Measurements from ENCODE around the gene MAGI1.

MAGI1 gene

GRCh38 chr3:65974509-65974908 is 64.2 kb downstream of the MAGI1 start:
- DNase-seq (ENCODE audit: low spot score) = no peak

- DNase-seq (ENCODE audit: low spot score) = no peak
Observed at GRCh38 chr3:65972765-65973164, 66.0 kb downstream of the MAGI1 start.

DNA sequence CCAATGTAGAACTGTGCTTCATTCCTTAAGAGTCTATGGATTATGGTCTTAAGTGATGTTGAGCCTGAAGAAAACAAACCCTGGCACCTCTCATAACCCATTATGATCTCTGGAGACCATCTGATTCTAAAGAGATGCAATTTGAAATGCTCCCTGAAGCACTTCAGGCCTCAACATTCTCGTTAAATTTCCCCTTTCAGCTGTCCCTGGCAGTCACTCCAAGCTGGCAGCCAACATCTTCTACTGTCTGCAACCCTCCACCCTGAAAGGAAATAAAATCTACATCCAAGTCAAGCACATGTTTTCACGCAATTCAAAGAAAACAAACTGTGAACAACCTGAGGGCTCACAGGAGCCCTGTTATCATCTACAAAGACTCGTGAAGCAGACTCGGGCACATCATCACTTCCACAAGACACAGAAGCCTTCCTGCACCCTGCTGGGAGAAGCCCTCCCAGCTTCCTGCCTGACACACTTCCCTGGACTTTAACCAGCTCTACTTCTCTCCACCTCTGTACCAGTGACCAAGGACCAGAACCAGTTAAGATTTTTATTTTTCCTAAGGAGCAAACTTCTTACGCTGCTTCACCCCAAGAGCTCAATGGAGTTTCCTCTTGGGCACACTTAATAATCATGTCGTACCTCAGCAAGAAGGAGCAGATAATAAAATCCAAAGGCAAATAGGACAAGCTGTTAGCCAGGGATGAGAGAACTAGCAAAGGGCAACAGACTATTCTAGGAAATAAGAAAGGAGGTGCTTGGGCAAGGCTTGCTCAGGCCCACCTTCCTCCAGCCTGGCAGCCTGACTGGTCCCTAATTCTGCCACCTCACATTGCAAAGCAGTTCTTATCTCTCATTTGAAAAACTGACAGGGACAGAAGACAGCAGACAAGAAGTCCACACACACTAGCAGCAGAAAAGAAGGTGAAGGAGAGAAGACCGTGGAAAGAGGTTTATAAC is 67.1 kb downstream of the MAGI1 start:
- DNase-seq (ENCODE audit: low spot score) = no peak

DNA sequence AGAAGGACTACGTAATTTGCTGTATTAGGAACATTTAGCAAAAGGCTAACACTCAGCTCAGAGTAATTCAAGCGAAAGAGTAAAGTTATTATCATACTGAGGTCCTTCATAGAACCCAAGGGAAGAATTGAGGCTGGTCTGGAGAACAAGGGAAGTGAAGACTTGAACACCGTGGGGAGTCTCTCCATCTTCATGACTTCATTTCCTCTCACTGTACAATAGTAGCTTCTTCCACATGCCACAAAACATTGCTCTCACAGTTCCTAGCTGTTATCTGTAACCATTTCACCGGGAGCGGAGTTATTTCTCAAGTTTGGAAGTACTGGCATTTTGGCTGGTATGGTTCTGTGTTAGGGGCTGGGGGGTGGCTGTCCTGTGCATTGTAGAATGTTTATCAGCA is 69.7 kb downstream of the MAGI1 start:
- no peak for DNase-seq (ENCODE audit: low spot score)

DNA sequence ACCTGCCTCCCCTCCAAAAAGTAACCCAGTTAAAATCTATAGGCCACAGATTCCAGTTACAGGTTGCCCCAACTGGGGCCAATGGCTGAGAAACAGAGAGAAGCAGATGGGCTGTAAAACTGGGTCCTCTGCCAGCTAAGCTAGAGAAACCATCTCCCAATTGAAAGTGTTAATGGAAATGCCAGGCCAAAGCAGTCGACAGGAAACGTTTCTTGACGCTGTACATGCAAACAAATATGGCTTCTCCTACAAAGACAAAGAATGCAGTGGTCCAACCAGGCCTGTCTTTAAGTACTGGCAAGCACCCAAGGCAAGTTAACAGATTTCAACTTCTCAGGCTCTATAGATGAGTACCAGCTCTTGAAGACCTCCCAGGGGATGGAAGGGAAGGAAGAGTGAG is 71.3 kb downstream of the MAGI1 start:
- DNase-seq (ENCODE audit: low spot score) = no peak

- no peak for DNase-seq (ENCODE audit: low spot score)
Observed at GRCh38 chr3:65964838-65965237, 73.9 kb downstream of the MAGI1 start.

GRCh38 chr3:65963787-65964677 is 74.7 kb downstream of the MAGI1 start:
- no peak for DNase-seq (ENCODE audit: low spot score)

DNA sequence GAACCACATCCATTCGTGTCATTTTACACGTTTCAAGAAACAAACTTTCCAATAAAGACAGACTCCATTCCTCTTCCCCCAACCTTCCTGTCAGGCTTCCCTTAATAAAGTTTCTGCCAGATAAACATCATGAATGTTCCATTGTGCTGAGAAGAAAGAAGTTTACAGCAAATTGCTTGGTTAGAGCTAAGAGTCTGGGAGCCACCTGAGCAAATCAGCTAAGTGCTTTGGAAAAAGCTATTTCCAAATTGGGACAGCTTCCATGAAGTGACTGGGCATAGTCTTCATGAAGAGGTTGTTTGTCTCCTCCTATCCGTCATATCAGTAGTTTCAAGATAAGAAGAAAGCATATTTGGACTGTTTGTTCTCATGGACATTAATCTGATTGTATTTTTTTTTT is 77.0 kb downstream of the MAGI1 start:
- DNase-seq (ENCODE audit: low spot score) = peak; percentile 33

GRCh38 chr3:65961128-65961527 is 77.6 kb downstream of the MAGI1 start:
- DNase-seq (ENCODE audit: low spot score) = no peak

DNA sequence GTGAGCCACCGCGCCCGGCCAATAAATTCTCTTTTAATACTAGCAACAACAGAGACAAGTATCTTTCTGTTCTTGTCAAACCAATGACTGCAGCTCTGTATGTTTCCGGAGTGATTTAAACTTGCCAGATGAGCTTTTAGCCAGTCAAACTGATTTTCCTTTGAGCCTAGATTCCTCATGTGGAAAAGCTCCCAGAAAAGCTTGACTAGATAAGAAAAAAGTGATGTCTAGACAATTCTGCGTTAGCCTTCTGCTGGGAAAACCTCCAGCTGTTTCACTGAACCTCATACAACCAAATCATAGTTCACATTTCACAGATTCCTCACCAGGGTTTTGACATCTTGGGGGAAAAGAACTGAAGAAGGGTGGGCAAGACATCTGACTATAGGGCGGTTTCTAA is 78.6 kb downstream of the MAGI1 start:
- DNase-seq (ENCODE audit: low spot score) = no peak

DNA sequence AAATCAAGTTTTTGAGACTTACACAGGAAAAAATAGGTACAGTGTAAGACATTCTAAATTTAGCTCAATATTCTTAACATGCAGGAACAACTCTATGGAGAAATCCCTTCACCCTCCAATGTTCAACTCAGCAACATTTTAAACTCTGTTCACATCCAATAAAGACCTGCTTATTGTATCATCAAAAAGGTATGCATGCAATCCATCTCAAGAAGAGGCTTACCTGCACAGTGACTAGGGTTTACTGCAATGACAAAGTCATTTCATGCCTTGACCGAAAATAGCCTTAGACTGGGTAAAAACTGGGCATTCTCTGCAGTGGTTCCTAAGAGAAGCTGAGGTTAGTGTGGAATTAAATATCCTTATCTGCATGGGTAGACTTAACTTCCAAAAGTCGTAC is 80.5 kb downstream of the MAGI1 start:
- no peak for DNase-seq (ENCODE audit: low spot score)

DNA sequence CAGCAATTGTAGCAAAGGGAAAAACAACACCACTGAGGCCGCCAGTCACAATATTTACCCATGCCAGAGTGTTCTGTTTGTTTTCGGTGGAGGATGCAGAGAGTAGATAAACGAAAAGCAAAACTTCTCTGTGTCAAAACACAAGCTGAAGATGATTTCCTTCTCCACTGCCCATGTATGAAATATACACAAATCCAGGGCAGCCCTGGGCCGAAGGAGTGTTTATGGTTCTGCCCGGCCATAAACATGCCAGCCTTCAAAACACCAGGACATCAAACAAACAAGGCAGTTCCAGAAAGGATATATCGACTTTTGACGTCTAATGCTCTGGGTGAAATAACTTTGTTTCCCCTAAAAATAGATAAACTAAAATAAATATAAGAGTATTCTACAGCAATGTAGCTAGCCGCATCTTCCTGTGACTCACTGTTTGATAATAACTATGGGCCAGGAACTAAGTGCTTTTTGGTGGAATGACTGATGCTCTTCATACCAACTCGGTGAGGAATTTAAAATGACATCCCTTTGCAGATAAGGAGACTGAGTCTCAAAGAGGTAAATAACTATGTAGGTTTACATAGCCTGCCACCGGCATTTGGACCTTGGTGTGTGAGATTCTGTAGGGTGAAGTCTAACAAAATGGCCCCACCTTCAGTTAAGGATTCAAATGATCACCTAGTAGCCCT is 82.8 kb downstream of the MAGI1 start:
- no peak for DNase-seq (ENCODE audit: low spot score)

- no peak for DNase-seq (ENCODE audit: low spot score)
Observed at GRCh38 chr3:65953881-65954733, 84.6 kb downstream of the MAGI1 start.

DNA sequence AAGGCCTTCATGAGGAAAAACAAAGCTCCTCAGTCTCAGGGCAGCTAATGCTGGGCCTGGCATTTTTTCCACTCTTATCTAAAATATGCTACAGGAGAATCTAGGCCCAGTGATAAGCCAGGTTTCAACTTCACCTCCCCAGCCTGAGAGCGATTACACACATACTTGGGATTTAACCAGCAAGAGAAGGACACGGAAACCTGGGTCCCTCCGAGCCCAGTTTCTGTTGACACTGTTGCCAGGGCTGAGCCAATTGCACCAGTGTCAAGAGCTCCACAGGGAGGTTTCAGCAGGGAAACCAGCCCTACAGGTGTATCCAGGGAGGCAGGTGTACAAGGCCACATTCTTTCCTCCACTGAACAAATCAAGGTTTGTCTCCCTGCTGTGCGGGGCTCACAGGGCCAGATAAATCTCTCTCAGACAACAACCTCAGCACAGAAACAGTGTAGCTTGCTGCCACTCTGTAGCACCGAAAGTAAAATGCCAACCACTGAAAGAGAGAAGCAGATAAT is 85.4 kb downstream of the MAGI1 start:
- DNase-seq (ENCODE audit: low spot score) = no peak

DNA sequence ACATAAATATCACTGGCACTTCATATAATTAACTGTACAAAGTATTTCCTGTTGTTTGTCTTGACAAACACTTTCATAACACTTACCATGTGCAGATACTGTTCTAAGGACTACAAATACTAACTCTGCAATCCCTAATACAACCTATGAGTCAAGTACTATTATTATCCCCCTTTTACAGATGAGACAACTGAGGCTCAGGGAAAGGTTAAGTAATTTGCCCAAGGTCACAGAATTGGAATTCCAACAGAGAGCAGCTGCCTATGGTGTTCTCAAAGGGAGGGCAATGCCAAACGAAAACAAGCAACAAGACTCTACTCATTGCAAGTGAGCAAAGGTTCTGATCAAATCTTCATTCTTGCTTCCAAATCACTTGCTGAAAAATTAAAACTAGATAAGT is 85.9 kb downstream of the MAGI1 start:
- no peak for DNase-seq (ENCODE audit: low spot score)

GRCh38 chr3:65951836-65952505 is 86.7 kb downstream of the MAGI1 start:
- DNase-seq (ENCODE audit: low spot score) = no peak

- no peak for DNase-seq (ENCODE audit: low spot score)
Observed at GRCh38 chr3:65950340-65951326, 88.1 kb downstream of the MAGI1 start.

GRCh38 chr3:65948841-65949573 is 89.7 kb downstream of the MAGI1 start:
- no peak for DNase-seq (ENCODE audit: low spot score)
